Loucy (cell line): ENCODE measurements around the gene PDGFA.

Experiments used
- H2AFZ ChIP-seq: fragments of 200-600 bp; sonication (generic); 2 replicates; pipeline ENCODE4 v1.6.0; 2016; ENCODE audit warnings: antibody characterized with exemption, mild to moderate bottlenecking, low read length, moderate library complexity
- H3F3A ChIP-seq: fragments of 200-600 bp; 2 replicates; pipeline ENCODE4 v1.6.0; 2016; ENCODE audit warnings: antibody characterized with exemption, low read depth, mild to moderate bottlenecking
- H3K27me3 ChIP-seq: fragments of 200-600 bp; sonication (generic); 2 replicates; pipeline ENCODE4 v1.6.1; 2014; ENCODE audit warnings: low read length, mild to moderate bottlenecking; ENCODE audit not compliant: insufficient read depth, poor library complexity, severe bottlenecking
- H3K36me3 ChIP-seq: fragments of 200-600 bp; sonication (generic); 2 replicates; pipeline ENCODE4 v1.6.1; 2016; ENCODE audit warnings: low read length; ENCODE audit not compliant: insufficient read depth
- H3K4me1 ChIP-seq: fragments of 200-600 bp; sonication (generic); 2 replicates; pipeline ENCODE4 v1.5.1; 2014; ENCODE audit warnings: low read length, mild to moderate bottlenecking; ENCODE audit not compliant: insufficient read depth, poor library complexity, severe bottlenecking
- H3K4me2 ChIP-seq: fragments of 200-600 bp; sonication (generic); 2 replicates; pipeline ENCODE4 v1.6.0; 2014; ENCODE audit warnings: antibody characterized with exemption, low read length, low read depth, mild to moderate bottlenecking; ENCODE audit not compliant: poor library complexity, severe bottlenecking
- H3K4me3 ChIP-seq: fragments of 200-600 bp; sonication (generic); 2 replicates; pipeline ENCODE4 v1.5.1; 2014; ENCODE audit warnings: low read length, mild to moderate bottlenecking, mixed read lengths; ENCODE audit not compliant: poor library complexity, severe bottlenecking
- H3K79me2 ChIP-seq: fragments of 200-600 bp; sonication (generic); 2 replicates; pipeline ENCODE4 v1.6.1; 2014; ENCODE audit warnings: low read length; ENCODE audit not compliant: insufficient read depth
- H3K9ac ChIP-seq: fragments of 200-600 bp; sonication (generic); 2 replicates; pipeline ENCODE4 v1.6.0; 2014; ENCODE audit warnings: mild to moderate bottlenecking, low read depth, low read length, moderate library complexity; ENCODE audit not compliant: poor library complexity, severe bottlenecking
- H3K9me2 ChIP-seq: fragments of 200-600 bp; sonication (generic); replicated peaks from 2 replicates; pipeline ENCODE4 v1.6.1; 2016; ENCODE audit warnings: low read depth, low read length, mixed read lengths
- H3K9me3 ChIP-seq: fragments of 200-600 bp; sonication (generic); 2 replicates; pipeline ENCODE4 v1.6.1; 2014; ENCODE audit warnings: mild to moderate bottlenecking, antibody characterized with exemption, low read length, low read depth; ENCODE audit not compliant: insufficient read depth
- H4K20me1 ChIP-seq: fragments of 200-600 bp; sonication (generic); 2 replicates; pipeline ENCODE4 v1.6.0; 2014; ENCODE audit warnings: antibody characterized with exemption, low read length, mild to moderate bottlenecking; ENCODE audit not compliant: insufficient read depth, poor library complexity, severe bottlenecking
- CTCF ChIP-seq: fragments of 200-600 bp; sonication (generic); conservative IDR thresholded peaks from 2 replicates; pipeline ENCODE4 v1.5.1; 2014; ENCODE audit warnings: mild to moderate bottlenecking, antibody characterized with exemption, low read length
- EZH2phosphoT487 ChIP-seq: fragments of 200-600 bp; IDR thresholded peaks from 2 replicates; pipeline ENCODE4 v1.6.1; 2018; ENCODE audit warnings: antibody characterized with exemption, mild to moderate bottlenecking, moderate library complexity, borderline replicate concordance

The PDGFA gene

GRCh38 chr7:533266-533665 is 13.6 kb upstream of the PDGFA start:
- Histone ChIP-seq H3K4me1 (no peaks in the 10 kb centered on the region), H3K9me2 (no peaks in the 10 kb centered on the region), H3K9me3 (peaks cover 8% of the 10 kb centered on the region; the same call in 1 of the 2 replicates), H3K4me3 (no peak overlapping the region), H2AFZ (no peak overlapping the region), H3K9ac (no peak overlapping the region), H3F3A (no peaks in the 10 kb centered on the region), H4K20me1 (no peaks in the 10 kb centered on the region), H3K27me3 (no peaks in the 10 kb centered on the region), H3K36me3 (no peaks in the 10 kb centered on the region), H3K4me2 (no peak overlapping the region), H3K79me2 (no peaks in the 10 kb centered on the region)
- TF ChIP-seq CTCF (no peak), EZH2phosphoT487 (no peak)

- TF ChIP-seq CTCF (no peak), EZH2phosphoT487 (no peak)
- no peaks in the 10 kb centered on the region for H3K9me2 ChIP-seq
- no peaks in the 10 kb centered on the region for H3K27me3 ChIP-seq
- no peaks in the 10 kb centered on the region for H3K79me2 ChIP-seq
- no peaks in the 10 kb centered on the region for H4K20me1 ChIP-seq
- no peaks in the 10 kb centered on the region for H3F3A ChIP-seq
- peaks cover 8% of the 10 kb centered on the region; the same call in 1 of the 2 replicates for H3K9me3 ChIP-seq
- no peaks in the 10 kb centered on the region for H3K4me1 ChIP-seq
- H3K4me3 ChIP-seq, result no peak overlapping the region
- no peak overlapping the region for H3K4me2 ChIP-seq
- H3K9ac ChIP-seq, result no peak overlapping the region
- H3K36me3 ChIP-seq, result no peaks in the 10 kb centered on the region
- no peak overlapping the region for H2AFZ ChIP-seq
Measured at GRCh38 chr7:532379-533143, 12.9 kb upstream of the PDGFA start.

- Histone ChIP-seq H2AFZ (no peak overlapping the region), H3F3A (no peaks in the 10 kb centered on the region), H4K20me1 (no peaks in the 10 kb centered on the region), H3K4me3 (no peak overlapping the region), H3K36me3 (no peaks in the 10 kb centered on the region), H3K4me1 (no peaks in the 10 kb centered on the region), H3K79me2 (no peaks in the 10 kb centered on the region), H3K9me2 (no peaks in the 10 kb centered on the region), H3K27me3 (no peaks in the 10 kb centered on the region), H3K4me2 (no peak overlapping the region), H3K9me3 (peaks cover 5% of the 10 kb centered on the region; the same call in 1 of the 2 replicates), H3K9ac (no peak overlapping the region)
- TF ChIP-seq CTCF (no peak), EZH2phosphoT487 (no peak)
Measured at GRCh38 chr7:531777-532176, 12.1 kb upstream of the PDGFA start.
